OCI-LY7 (cell line): Measurements from ENCODE around the gene LRFN2. TPM values are rescaled to one million over a fixed set of nuclear protein-coding genes. Genes with fewer than 3 reads are reported as not detected.

Experiments used
- BruUV-seq: library from RNA; stranded (reverse); fragments of 400-500 nt; replicated peaks from 2 replicates; lab custom pipeline; 2021; lab: Mats Ljungman, UMichigan
- CTCF ChIA-PET: fragments of 300-600 bp; sonication (Branson Sonifier 250); formaldehyde crosslinking; loops from one replicate; lab custom pipeline; 2022; ENCODE audit warnings: antibody characterized with exemption; ENCODE audit not compliant: unreplicated experiment; lab: Charles Lee
- POLR2A ChIA-PET: fragments of 300-600 bp; sonication (Branson Sonifier 250); formaldehyde crosslinking; loops from one replicate; lab custom pipeline; 2022; ENCODE audit warnings: antibody characterized with exemption; lab: Charles Lee
- DNase-seq: peaks from one replicate; pipeline ENCODE4 v3.0.0-alpha.2; 2015; ENCODE audit warnings: low spot score
- H2AFZ ChIP-seq: fragments of 200-600 bp; sonication (generic), shearing (Covaris generic); 2 replicates; pipeline ENCODE4 v1.6.1; 2014; ENCODE audit warnings: mild to moderate bottlenecking, antibody characterized with exemption, low read length, moderate library complexity
- H3K27ac ChIP-seq: fragments of 200-600 bp; sonication (generic); 2 replicates; pipeline ENCODE4 v1.5.1; 2014; ENCODE audit warnings: mixed run types, low read depth, mild to moderate bottlenecking, moderate library complexity, low read length, inconsistent platforms; ENCODE audit not compliant: poor library complexity, severe bottlenecking
- H3K36me3 ChIP-seq: fragments of 200-600 bp; sonication (generic); 2 replicates; pipeline ENCODE4 v1.6.1; 2014; ENCODE audit warnings: mild to moderate bottlenecking, antibody characterized with exemption, low read length, moderate library complexity, mixed read lengths; ENCODE audit not compliant: insufficient read depth
- H3K4me1 ChIP-seq: fragments of 200-600 bp; sonication (generic); 2 replicates; pipeline ENCODE4 v1.5.1; 2014; ENCODE audit warnings: mild to moderate bottlenecking, low read length; ENCODE audit not compliant: insufficient read depth, poor library complexity, severe bottlenecking
- H3K4me2 ChIP-seq: fragments of 200-600 bp; sonication (generic); 2 replicates; pipeline ENCODE4 v1.6.1; 2014; ENCODE audit warnings: mild to moderate bottlenecking, low read length
- H3K4me3 ChIP-seq: fragments of 200-600 bp; sonication (generic); 2 replicates; pipeline ENCODE4 v1.5.1; 2014; ENCODE audit warnings: mild to moderate bottlenecking, low read depth, low read length; ENCODE audit not compliant: poor library complexity, severe bottlenecking
- H3K79me2 ChIP-seq: fragments of 200-600 bp; sonication (generic); 2 replicates; pipeline ENCODE4 v1.6.1; 2016; ENCODE audit warnings: low read depth, mild to moderate bottlenecking, low read length, moderate library complexity, mixed read lengths; ENCODE audit not compliant: insufficient read depth
- H3K9me2 ChIP-seq: fragments of 200-600 bp; sonication (generic); 2 replicates; pipeline ENCODE4 v1.6.1; 2016; ENCODE audit warnings: mild to moderate bottlenecking, low read length, mixed read lengths; ENCODE audit not compliant: insufficient read depth
- H3K9me3 ChIP-seq: fragments of 200-600 bp; sonication (generic); 2 replicates; pipeline ENCODE4 v1.6.1; 2014; ENCODE audit warnings: mild to moderate bottlenecking, mixed run types, low read length, mixed read lengths
- H4K20me1 ChIP-seq: fragments of 200-600 bp; sonication (generic); 2 replicates; pipeline ENCODE4 v1.6.1; 2014; ENCODE audit warnings: mild to moderate bottlenecking, antibody characterized with exemption, low read length, moderate library complexity, mixed read lengths; ENCODE audit not compliant: insufficient read depth
- CTCF ChIP-seq: fragments of 200-600 bp; sonication (generic); conservative IDR thresholded peaks from 2 replicates; pipeline ENCODE4 v1.5.1; 2014; ENCODE audit warnings: mild to moderate bottlenecking, antibody characterized with exemption, low read length, moderate library complexity, mixed read lengths
- EZH2phosphoT487 ChIP-seq: fragments of 200-600 bp; sonication (generic); IDR thresholded peaks from 2 replicates; pipeline ENCODE4 v1.6.1; 2018; ENCODE audit warnings: low read depth, borderline replicate concordance, mild to moderate bottlenecking, mixed run types, antibody characterized with exemption, low read length, moderate library complexity, mixed read lengths
- intact Hi-C: fragments of 100-400 bp; cut with micrococcal nuclease; formaldehyde crosslinking; loops from one replicate; pipeline ENCODE4 v1.10.0; 2022; ENCODE audit not compliant: unreplicated experiment
- total RNA-seq, 2 experiments: library from RNA; depleted of rRNA in 1 of 2; stranded (reverse); fragments of >200 nt in 1 of 2; shearing (Covaris generic) in 1 of 2; gene quantifications; 2 replicates each; pipeline ENCODE4 v1.2.3, GENCODE V29; 2014 to 2022

Gene LRFN2
- total RNA-seq, 2 experiments from 2014 or later: not detected

GRCh38 chr6:40353197-40353966, 233.8 kb downstream of the LRFN2 start:
- no peaks in the 10 kb centered on the region for H3K79me2 ChIP-seq
- H4K20me1 ChIP-seq: no peaks in the 10 kb centered on the region
- no peak for DNase-seq
- no peaks in the 10 kb centered on the region for H3K9me2 ChIP-seq
- no peaks in the 10 kb centered on the region for H3K4me1 ChIP-seq
- no peak overlapping the region for H3K27ac ChIP-seq
- intact Hi-C loops: no loop called here
- no peak overlapping the region for H3K4me3 ChIP-seq
- no peaks in the 10 kb centered on the region for H3K9me3 ChIP-seq
- no peaks in the 10 kb centered on the region for H3K36me3 ChIP-seq
- POLR2A ChIA-PET: interaction anchor here (1.1 kb wide), 1 partner anchor 51 kb away, joined by 3 read pairs; no protein-coding TSS in a partner anchor
- BruUV-seq: no TSS peak
- H3K4me2 ChIP-seq: no peak overlapping the region
- CTCF ChIA-PET: no interaction called here
- TF ChIP-seq EZH2phosphoT487 (no peak), CTCF (no peak)
- H2AFZ ChIP-seq: no peak overlapping the region

GRCh38 chr6:40352527-40353170, 234.5 kb downstream of the LRFN2 start:
- no peaks in the 10 kb centered on the region for H3K36me3 ChIP-seq
- H3K9me2 ChIP-seq: no peaks in the 10 kb centered on the region
- H3K4me2 ChIP-seq: no peak overlapping the region
- no peak overlapping the region for H3K27ac ChIP-seq
- no peaks in the 10 kb centered on the region for H3K9me3 ChIP-seq
- H3K4me3 ChIP-seq: no peak overlapping the region
- ChIA-PET POLR2A (no interaction called here), CTCF (no interaction called here)
- no peaks in the 10 kb centered on the region for H3K79me2 ChIP-seq
- TF ChIP-seq CTCF (no peak), EZH2phosphoT487 (no peak)
- H3K4me1 ChIP-seq: no peaks in the 10 kb centered on the region
- no peak overlapping the region for H2AFZ ChIP-seq
- no peak for DNase-seq
- intact Hi-C loops: no loop called here
- H4K20me1 ChIP-seq: no peaks in the 10 kb centered on the region
- BruUV-seq: no TSS peak

GRCh38 chr6:40352006-40352405, 235.2 kb downstream of the LRFN2 start:
- Histone ChIP-seq H3K79me2 (no peaks in the 10 kb centered on the region), H3K4me2 (no peak overlapping the region), H3K4me3 (no peak overlapping the region), H3K27ac (no peak overlapping the region), H3K36me3 (no peaks in the 10 kb centered on the region), H4K20me1 (no peaks in the 10 kb centered on the region), H3K9me3 (no peaks in the 10 kb centered on the region), H3K9me2 (no peaks in the 10 kb centered on the region), H2AFZ (no peak overlapping the region), H3K4me1 (no peaks in the 10 kb centered on the region)
- DNase-seq: no peak
- POLR2A ChIA-PET: interaction anchor here (0.5 kb wide), 1 partner anchor 99 kb away, joined by 3 read pairs; no protein-coding TSS in a partner anchor
- CTCF ChIA-PET: no interaction called here
- no TSS peak for BruUV-seq
- TF ChIP-seq CTCF (no peak), EZH2phosphoT487 (no peak)
- intact Hi-C loops: no loop called here
